HG02759 (cell line): ENCODE data around the gene HNRNPA2B1.
"Not testable (repeated sequence)": the region's sequence is repeated elsewhere in the genome, so short reads cannot be mapped to it uniquely, and the experiment has no call there.

Experiments
- ATAC-seq: cut with Tn5 transposase; IDR thresholded peaks from one replicate; pipeline ENCODE4 v1.9.1; 2021; ENCODE audit warnings: mild to moderate bottlenecking, moderate library complexity; ENCODE audit not compliant: unreplicated experiment

The HNRNPA2B1 gene

DNA sequence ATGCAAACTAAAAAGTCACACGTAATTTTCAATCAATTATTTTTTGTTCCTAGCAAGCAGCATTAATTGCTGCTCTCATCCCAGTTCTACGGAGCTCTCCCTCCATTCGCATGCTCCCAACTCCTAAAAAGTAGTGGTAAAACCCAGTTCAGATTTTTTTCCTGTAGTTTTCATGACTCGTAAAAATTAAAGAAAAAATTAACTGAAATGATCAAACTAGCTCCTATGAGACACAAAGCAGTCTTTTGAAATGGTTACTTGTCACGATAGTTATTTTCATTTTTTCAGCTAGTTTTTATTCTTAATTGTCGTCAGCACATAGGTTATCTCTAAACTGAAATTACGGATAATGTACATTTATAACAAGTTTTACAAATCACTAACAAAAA lies 1.8 kb downstream of the HNRNPA2B1 start:
- no peak for ATAC-seq

DNA sequence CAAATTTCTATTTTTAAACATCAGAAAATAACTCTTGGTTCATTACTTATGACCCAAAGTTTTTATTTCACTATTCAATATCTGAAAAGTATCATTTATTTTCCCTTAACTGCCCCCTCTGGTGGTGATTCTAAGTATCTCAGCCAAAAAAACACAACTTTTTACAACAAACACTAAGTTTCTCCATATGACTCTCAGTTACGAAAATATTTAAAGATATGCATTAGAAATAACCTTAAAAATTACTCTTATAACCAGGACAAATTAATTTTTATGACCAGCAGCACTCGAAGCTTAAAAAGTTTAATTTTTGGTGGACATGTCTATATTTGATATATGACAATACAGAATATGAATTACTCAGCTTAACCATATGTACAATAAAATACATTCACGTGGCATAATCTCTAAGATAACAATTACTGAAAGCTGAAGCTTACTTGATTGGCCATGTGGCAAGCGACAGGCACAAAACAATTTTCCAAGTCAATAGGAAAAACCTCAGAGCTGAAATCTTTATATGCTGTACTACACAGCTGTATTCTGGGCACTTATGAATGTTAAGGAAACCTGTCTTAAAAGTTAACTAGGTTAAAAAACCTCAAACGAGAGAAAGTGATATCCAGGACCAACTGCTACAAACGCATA lies 2.3 kb downstream of the HNRNPA2B1 start:
- ATAC-seq: no peak

DNA sequence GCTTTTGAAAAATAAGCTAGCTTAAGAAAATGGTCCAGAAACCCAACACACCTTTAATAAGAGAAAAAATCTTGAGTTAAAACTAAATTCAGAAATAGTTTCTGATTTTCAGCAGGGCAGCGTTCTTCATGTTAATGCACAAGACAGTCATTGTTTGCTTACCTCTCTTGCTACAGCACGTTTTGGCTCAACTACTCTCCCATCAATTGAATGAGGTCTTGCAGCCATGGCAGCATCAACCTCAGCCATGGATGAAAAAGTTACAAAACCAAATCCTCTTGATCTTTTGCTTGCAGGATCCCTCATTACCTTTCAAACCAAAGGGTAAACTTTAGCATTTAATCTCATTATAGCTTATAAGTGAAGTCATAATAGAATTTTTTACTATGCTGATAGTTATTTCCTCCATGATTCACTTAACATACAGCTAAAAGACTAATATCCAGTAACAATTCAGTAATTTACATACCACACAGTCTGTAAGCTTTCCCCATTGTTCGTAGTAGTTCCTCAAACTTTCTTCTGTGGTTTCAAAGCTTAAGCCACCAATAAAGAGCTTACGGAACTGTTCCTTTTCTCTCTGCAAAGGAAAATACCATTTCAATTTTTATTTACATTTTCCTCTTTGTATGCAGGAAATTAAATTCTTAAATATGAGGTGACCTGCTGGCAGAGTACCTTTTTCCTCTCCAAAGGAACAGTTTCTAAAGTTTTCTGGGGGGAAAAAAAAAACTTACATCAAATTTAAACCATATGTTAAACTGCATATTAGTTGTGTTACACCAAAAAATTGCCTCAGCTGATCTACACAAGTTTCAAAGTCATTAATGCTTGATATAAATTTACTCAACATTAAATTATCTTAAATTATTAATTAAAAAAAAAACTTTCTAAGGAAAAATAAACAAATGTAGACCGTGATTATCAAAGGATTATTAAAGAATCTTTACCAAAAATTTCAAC lies 3.1 kb downstream of the HNRNPA2B1 start:
- no peak for ATAC-seq

DNA sequence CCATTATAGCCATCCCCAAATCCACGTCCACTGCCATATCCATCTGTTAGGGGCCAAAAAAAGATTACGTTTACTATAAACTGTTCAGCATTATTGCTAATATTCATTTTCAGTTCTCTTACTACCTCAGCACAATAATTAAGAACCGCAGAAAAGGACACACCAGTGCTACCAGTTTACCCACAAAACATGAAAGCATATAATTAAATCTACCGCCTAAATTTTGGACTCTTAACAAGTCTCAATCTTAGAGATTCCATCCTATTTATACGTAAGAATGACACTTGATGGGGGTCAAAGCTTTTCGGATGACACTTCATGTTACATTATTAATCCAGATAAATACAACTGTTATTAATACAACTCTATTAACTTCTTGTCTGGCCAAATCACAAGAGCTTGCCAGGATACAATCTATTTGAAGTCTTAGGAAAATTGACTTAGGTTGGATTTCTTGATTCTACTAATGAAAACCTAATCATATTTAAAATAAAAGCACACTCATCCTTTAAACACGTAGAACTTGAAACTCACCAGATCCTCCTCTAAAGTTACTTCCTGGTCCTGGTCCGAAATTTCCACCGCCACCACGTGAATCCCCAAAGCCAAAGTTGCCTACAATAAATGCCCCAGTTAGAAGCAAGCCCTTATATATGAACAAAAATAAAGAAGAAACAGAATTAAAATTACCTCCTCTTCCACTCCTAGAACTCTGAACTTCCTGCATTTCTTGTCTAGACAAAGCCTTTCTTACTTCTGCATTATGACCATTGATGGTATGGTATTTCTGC lies 4.5 kb downstream of the HNRNPA2B1 start:
- ATAC-seq: no peak

DNA sequence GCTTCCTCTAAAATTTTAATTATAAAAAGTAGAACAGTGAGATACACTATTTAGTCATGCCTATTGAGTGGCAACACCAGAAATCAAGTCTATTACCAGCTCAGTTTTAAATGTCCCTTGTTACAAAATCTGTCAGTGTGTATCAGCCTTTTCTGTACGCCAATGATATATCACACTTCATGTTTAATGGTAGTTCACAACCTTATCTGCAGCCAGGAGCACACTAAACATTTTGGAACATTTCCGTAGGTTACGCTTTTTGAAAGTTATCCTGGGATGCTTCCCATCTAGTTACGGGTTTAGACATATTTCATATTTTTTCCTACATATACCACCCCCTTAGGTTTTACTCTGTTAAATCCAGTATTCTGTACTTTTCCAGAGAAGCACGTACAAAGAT lies 5.4 kb downstream of the HNRNPA2B1 start:
- ATAC-seq: no peak

DNA sequence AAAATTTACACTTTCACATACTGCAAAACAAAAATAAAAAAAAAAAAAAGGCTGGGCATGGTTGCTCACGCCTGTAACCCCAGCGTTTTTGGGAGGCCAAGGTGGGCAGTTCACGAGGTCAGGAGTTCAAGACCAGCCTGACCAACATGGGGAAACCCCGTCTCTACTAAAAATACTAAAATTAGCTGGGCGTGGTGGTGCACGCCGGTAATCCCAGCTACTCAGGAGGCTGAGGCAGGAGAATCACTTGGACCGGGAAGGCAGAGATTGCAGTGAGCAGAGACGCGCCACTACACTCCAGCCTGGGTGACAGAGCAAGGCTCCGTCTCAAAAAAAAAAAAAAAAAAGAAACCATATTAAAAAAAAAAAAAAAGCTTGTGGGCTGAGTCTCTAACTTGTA lies 5.8 kb downstream of the HNRNPA2B1 start:
- ATAC-seq: not testable (repeated sequence)

DNA sequence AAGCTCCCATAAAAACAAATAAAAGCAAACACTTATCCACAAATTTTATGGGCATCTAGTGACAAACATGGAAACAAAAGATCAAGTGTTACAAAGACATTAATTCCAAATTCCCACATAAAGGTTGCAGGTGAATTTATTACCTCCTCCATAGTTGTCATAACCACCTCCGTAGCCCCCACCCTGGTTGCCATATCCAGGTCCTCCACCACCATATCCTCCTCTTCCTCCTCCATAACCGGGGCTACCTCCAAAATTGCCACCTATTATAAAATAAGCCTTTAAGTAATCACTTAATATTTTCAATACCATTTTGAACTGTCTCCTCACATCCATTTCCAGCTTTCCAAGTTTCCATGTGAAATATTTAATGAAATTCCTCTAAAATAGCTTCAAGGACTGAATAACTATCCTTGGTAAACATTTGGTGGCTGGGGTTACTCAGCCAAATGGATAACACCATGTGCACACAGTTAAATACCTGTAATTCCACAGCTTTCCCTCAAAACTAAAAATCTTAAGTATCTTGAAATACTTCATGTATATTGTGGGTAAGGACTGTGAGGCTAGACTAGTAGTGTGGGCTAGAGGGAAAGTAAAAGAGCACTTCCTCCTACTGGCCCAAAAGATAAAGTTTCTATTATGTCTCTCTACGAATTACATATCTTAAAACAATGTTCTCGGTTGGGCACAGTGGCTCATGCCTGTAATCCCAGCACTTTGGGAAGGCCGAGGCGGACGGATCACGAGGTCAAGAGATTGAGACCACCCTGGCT lies 6.9 kb downstream of the HNRNPA2B1 start:
- no peak for ATAC-seq

DNA sequence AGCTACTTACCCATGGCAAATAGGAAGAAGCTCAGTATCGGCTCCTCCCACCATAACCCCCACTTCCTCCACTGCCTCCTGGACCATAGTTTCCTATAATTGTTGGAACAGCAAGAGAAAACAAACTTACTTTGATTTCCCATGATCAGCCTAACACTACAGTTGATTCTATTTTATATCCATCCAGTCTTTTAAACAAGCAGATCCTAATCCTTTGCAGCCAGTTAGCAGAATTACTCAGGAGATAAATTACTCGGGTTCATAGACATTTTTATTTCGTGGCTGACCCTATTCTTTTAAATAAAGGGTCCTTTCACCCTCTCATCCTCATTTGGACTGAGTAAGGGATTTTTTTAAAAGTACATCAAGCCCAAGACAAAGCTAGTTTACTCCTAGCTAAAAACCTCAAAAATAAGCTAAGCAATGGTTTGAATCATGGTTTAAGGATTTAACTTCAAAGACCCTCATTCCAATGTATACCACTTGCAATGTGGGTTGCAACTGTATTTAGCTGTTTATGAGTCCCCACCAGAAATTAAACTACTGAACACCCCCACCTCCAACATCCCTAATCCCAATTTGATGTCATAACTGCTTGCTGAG lies 8.0 kb downstream of the HNRNPA2B1 start:
- no peak for ATAC-seq

DNA sequence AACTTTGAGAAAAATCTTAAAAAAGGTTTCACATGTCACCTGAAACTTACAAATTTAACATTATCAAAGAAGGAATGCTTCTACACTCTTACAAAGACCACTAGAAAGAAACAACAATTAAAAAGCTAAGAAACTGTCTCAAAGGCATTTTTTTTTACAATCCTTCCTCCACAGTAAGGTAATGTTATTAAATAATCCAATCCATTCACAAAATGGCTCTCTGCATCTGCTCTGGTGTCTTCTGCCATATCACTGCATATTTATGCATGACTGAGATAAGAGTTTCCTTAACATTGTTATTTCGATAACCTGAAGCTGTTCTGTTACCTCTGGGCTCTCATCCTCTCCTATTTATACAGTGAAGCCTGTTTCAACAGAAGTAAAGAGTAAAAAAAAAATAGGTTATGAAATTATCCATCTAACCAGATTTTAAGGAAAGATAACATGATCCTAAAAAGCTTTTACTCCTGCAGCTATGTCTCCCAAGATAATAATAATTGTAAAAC lies 8.5 kb downstream of the HNRNPA2B1 start:
- ATAC-seq: no peak

DNA sequence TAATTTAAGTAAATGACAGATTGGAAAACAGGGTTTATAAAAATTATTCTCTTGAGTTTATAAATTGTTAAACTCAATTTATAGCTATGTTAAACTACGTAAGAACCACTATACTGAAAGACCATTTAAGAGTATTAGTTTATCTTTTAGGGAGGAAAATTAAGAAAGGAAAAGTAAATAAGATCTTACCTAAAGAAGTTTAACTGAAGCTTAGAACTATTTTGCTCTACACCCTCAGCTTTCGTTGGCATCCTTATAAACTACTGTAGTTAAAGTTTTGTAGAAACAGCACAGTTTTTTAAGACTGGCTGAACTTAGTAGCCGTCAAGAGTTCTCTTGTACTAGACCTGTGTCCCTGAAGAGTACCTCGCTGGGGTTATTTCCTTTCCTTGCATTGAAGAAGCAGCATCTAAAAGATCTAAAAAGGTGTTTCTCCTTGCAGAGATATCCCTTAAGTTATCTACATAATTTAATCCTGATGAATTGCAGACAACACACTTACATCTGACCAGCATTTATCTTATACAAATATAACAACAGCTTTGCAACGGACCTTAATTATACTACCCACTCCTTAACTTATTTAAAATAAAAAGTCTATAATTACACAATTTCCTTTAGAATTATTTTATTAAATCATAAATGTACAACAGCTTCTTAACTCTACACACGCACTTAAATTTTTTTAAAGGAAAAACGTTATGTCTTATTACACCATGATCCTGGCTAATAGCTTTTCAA lies 9.1 kb downstream of the HNRNPA2B1 start:
- no peak for ATAC-seq

DNA sequence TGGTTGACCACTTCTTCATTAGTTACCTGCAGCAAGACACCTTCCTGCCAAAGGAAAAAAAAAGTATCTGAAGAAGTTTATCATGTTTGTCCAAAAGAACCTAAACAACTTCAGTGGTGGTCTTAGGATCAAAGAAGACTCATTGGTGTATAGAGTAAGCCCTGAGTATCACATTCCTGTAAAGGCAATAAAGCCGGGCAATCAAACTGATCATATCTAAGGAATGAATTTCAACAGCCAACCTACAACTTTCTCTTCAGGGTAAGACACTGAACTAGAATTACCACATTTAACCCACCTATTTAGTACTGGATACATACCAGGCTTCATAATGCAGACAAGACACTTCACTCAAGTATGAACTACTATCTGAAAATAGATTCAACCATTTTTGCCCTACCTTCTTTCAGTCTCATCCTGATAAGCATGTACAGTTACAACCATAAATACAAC lies 10.1 kb downstream of the HNRNPA2B1 start:
- no peak for ATAC-seq

DNA sequence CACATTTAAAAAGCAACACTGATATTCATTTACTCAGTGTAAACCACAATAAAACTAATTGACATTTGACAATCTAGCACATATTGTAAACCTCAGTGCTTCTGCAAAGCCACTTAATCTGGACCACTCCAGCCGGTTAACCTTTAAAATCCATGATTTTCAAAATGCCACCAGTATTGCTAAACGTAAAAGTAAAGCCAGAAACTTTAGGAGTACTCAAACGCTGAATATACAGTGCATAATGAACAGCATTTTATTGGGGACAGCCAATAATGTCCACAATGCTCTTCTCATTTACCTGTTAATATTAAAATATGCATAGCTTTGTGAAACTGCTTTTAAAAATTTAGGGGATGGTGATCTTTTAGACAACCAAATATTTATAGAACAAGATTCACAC lies 10.8 kb downstream of the HNRNPA2B1 start:
- no peak for ATAC-seq

DNA sequence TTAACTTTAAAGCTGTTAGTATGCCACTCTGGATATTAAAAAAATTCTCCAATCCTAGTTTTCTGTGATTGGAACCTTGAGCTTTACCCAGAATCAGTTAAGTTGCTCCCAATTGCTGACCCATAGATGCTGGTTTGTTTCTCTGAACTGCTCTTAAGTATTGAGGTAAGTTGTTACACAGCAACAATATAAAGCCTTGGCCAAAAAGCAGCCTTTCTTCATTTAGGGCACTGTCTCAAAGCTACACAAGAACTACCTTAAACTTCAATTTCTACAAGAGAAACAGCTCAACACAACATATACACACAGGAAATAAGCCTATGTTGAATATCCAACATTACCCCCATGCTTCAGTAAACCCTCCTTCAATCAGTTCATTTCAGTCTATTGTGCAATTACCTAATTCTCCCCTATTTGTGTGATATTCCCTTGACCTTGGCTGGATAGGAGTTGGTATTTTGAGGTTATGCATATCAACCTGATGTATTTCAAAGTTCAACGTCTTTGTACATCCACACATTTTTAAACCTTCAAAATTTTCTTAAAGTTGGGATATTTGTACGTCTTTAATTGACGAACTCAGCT lies 11.5 kb downstream of the HNRNPA2B1 start:
- ATAC-seq: no peak

DNA sequence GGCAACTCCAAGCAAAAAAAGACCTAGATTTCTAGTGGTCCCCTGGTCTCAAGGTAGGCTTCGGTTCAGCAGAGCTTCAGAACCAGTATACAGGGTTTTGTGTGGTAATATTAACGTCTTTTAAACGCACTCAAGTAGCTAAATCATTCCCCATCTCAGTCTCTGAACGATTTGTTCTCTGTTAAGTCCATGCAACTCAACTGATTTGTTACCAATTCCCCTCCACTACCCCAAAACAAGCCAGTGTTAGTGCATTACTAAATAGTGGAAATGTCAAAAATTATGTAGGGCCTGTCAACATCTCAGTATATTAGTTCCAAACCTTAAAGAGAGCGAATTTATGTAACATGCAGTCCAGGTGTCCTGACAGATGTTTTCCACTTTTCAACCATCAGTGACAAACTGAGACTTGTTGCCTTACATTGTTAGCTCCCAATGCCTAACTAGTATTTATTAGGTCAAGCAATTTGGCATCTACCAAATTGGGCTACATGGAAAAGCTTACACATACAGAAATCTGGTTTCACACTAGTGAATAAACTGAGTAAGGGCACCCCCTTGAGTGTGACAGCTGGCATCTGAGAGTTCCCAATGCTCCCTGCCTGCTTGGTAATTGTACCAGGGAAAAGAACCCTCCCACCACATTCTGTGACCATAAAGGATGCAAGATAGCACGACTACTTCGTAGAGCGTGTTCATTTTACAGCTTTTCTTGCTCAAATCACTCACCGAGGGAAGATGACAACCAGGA lies 12.2 kb downstream of the HNRNPA2B1 start:
- ATAC-seq: no peak

DNA sequence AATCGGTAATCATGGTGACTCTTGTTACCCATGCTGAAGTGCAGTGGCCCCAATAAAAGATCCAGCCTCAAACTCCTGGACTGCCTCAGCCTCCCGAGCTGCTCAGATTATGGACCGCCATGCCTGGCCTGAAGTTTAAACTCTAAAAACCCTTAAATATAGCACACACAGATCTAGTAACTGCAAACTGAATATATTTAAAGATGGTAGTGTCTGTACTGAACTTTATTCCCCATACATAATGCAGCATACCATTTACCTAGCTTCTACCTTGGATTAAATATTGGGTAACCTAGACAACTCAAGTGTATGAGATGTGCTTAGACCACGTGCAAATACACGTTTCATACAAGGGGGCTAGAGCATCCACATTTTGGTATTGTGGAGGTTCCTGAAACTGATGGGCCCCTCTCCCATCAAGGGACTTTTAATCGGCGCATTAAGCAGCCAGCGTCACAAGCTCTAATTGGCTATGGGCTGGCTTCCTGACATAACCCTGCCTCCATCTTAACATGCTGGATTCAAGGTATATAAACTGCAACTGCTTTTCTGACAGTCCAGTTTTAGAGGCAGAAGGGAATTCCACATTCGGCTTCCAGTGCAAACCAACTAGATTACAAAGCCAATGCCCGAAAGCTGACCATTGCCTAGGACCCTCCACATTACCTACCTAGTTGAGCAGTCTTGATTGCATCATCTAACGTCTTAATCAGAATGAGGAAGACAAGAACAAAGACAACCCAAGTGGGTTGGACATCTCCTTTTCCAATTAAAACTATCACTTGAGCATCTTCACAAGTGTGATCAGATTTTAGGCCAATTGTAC lies 13.0 kb downstream of the HNRNPA2B1 start:
- no peak for ATAC-seq

DNA sequence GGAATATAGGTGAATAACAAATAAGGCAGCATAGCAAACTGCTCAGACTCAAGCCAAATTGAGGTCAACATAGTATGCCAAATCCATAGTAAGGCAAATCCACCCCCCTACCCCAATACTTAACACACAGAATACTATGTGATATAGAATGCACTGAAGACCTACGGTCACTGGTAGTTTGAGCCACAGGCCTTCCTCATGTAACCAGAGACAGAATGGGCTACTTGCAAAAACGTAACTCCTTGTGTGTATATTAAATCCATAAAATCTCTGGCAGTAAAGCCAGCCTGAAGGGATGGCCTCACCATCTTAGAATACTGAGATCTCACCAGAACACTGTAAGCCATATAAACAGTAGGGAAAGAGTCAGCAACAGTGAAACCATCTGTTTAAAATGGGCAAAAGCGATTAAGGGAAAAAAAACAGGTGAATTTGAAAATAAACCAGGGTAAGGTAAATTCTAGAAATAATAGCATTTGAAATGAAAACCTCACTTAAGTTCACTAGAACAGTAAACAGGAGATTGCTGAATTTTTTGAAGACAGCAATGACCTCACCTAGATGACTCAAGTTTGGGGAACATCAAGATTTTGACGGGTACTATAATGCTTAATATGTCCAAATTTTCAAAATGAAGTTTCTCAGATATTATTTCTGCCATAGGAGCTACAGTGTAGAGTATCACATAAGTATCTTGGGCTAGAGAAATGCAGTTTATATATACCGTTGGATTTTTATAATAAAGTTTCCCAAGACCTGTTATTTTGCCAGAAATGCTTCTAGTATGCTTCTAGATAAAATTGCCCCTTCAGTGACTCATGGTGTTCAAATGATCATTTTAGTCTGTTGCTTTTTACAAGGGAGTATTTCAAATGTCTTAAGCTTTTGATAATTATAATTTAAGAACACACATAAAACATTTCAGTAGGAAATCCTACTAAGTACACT lies 13.9 kb downstream of the HNRNPA2B1 start:
- no peak for ATAC-seq
